Activated CD8-positive, alpha-beta memory T cell treated with anti-CD3 and anti-CD28 coated beads, Interleukin-2, amount 50 U/mL, for 24 hours (primary cell): ENCODE measurements around the gene PCDHGB6.
"Not testable (repeated sequence)": the region's sequence is repeated elsewhere in the genome, so short reads cannot be mapped to it uniquely, and the experiment has no call there.

Source experiments
- DNase-seq: peaks from one replicate; pipeline ENCODE4 v3.0.0-alpha.2; 2020; ENCODE audit errors: extremely low read depth

Gene PCDHGB6

GRCh38 chr5:141407790-141408505, at the start of gene PCDHGB6:
PCDHGB6 (plus strand) TSS chr5:141408021; CDS start chr5:141408203, 182 bp downstream.
- DNase-seq: not testable (repeated sequence)

- no peak for DNase-seq
Measured at GRCh38 chr5:141359790-141360426, 47.9 kb upstream of the PCDHGB6 start, which contains the start of gene PCDHGB2. PCDHGB2 (plus strand) TSS chr5:141359994; CDS start chr5:141360136, 142 bp downstream.

GRCh38 chr5:141360685-141361084, 47.1 kb upstream of the PCDHGB6 start:
- no peak for DNase-seq

- no peak for DNase-seq
Measured at GRCh38 chr5:141362719-141363118, 45.1 kb upstream of the PCDHGB6 start.

- no peak for DNase-seq
Measured at GRCh38 chr5:141363952-141364660, 43.7 kb upstream of the PCDHGB6 start, which contains the start of gene PCDHGA5. PCDHGA5 (plus strand) TSS chr5:141364162; CDS start chr5:141364331, 169 bp downstream.

- no peak for DNase-seq
Measured at GRCh38 chr5:141366016-141366896, 41.6 kb upstream of the PCDHGB6 start.

- no peak for DNase-seq
Measured at GRCh38 chr5:141369994-141370848, 37.6 kb upstream of the PCDHGB6 start, which contains the start of gene PCDHGB3. PCDHGB3 (plus strand) TSS chr5:141370242; CDS start chr5:141370395, 153 bp downstream.

- DNase-seq: no peak
Measured at GRCh38 chr5:141371572-141372475, 36.0 kb upstream of the PCDHGB6 start.

- no peak for DNase-seq
Measured at GRCh38 chr5:141373673-141374317, 34.0 kb upstream of the PCDHGB6 start, which contains the start of gene PCDHGA6. PCDHGA6 (plus strand) TSS chr5:141373891; CDS start chr5:141374084, 193 bp downstream.

GRCh38 chr5:141374627-141375026, 33.2 kb upstream of the PCDHGB6 start:
- no peak for DNase-seq

GRCh38 chr5:141375444-141376155, 32.2 kb upstream of the PCDHGB6 start:
- DNase-seq: not testable (repeated sequence)

GRCh38 chr5:141382469-141383294, 25.1 kb upstream of the PCDHGB6 start, which contains the start of gene PCDHGA7:
PCDHGA7 (plus strand) TSS chr5:141382742; CDS start chr5:141382900, 158 bp downstream.
- DNase-seq: no peak

GRCh38 chr5:141383345-141383744, 24.5 kb upstream of the PCDHGB6 start:
- no peak for DNase-seq

- DNase-seq: no peak
Measured at GRCh38 chr5:141384471-141385267, 23.2 kb upstream of the PCDHGB6 start.

GRCh38 chr5:141387557-141388311, 20.1 kb upstream of the PCDHGB6 start, which contains the start of gene PCDHGB4:
PCDHGB4 (plus strand) TSS chr5:141387698; CDS start chr5:141387885, 187 bp downstream.
- not testable (repeated sequence) for DNase-seq
